ENCODE results near the gene TRIM24. TPM values are rescaled to one million over a fixed set of nuclear protein-coding genes. Genes with fewer than 3 reads are reported as not detected.

TRIM24 gene
- polyA plus RNA-seq, 1 of the 3 experiments (the other 2 are of a cell fraction): 5.3 TPM

- H3K79me2 ChIP-seq (ENCODE audit: insufficient read depth): no peaks in the 10 kb centered on the region
- H3K36me3 ChIP-seq (replicated peaks in 1 of 2; ENCODE audit: control insufficient read depth in 1 of 2, insufficient read depth in 2 of 2, low read length in 1 of 2): no peaks in the 10 kb centered on the region
- POLR2A ChIA-PET: no interaction called here
- no peaks in the 10 kb centered on the region for H4K20me1 ChIP-seq (ENCODE audit: insufficient read depth)
- no peaks in the 10 kb centered on the region for H3K9me3 ChIP-seq
- CTCF ChIA-PET: interaction anchor here (0.6 to 1.2 kb wide), 3 partner anchors 12 to 954 kb away, joined by 3 read pairs; no protein-coding TSS in a partner anchor
- DNase-seq: no peak
- no peaks in the 10 kb centered on the region for H3F3A ChIP-seq (replicated peaks; ENCODE audit: insufficient read depth)
- H3K27ac ChIP-seq (ENCODE audit: low read depth in 2 of 2, low read length in 1 of 2): no peak overlapping the region
- H3K4me3 ChIP-seq (ENCODE audit: low read depth in 2 of 2, low read length in 1 of 2): no peak overlapping the region
- H3K9me2 ChIP-seq: no peaks in the 10 kb centered on the region
- no peak overlapping the region for H3K4me2 ChIP-seq
- H2AFZ ChIP-seq (ENCODE audit: low read depth): no peak overlapping the region
- H3K27me3 ChIP-seq (ENCODE audit: insufficient read depth): no peaks in the 10 kb centered on the region
- TF ChIP-seq JUND (IDR thresholded peaks at IDR 0.05): no peak
- TF ChIP-seq MEF2A (IDR thresholded peaks at IDR 0.05; ENCODE audit: borderline replicate concordance, low read depth): no peak
- no peak for TF ChIP-seq YY1 (IDR thresholded peaks at IDR 0.05; ENCODE audit: low read depth)
- TF ChIP-seq SIN3A (IDR thresholded peaks at IDR 0.05; ENCODE audit: borderline replicate concordance, low read depth, low read length): no peak
- TF ChIP-seq PBX3 (IDR thresholded peaks at IDR 0.05): no peak
- TF ChIP-seq GATA2 (CRISPR knock-in tag; IDR thresholded peaks at IDR 0.05): no peak
- no peak for TF ChIP-seq ZBTB33 (IDR thresholded peaks at IDR 0.05; ENCODE audit: borderline replicate concordance, low read depth)
- TF ChIP-seq TCF12 (IDR thresholded peaks at IDR 0.05): no peak
- TF ChIP-seq USF1 (IDR thresholded peaks at IDR 0.05; ENCODE audit: borderline replicate concordance, low read depth): no peak
- no peak for TF ChIP-seq CTCF (IDR thresholded peaks at IDR 0.05)
- no peak for TF ChIP-seq MXI1 (IDR thresholded peaks at IDR 0.05; ENCODE audit: low read depth, low read length)
- TF ChIP-seq NRF1 (IDR thresholded peaks at IDR 0.05; ENCODE audit: low read depth, low read length): no peak
- no peak for TF ChIP-seq RFX5 (IDR thresholded peaks at IDR 0.05; ENCODE audit: low read length)
- no peak for TF ChIP-seq NFIC (IDR thresholded peaks at IDR 0.05; ENCODE audit: borderline replicate concordance)
- no peak for TF ChIP-seq TEAD4 (IDR thresholded peaks at IDR 0.05; ENCODE audit: borderline replicate concordance, insufficient read depth)
- TF ChIP-seq CHD2 (IDR thresholded peaks at IDR 0.05; ENCODE audit: low read length, partially characterized antibody): no peak
- no peak for TF ChIP-seq REST (IDR thresholded peaks at IDR 0.05; ENCODE audit: low read depth, low read length)
- 55% methylated on average over 12 of the region's 12 CpGs for WGBS (ENCODE audit: low lambda C conversion rate)
- no peak overlapping the region for H3K9ac ChIP-seq
- H3K4me1 ChIP-seq (ENCODE audit: control insufficient read depth in 1 of 2, insufficient read depth in 2 of 2, low read depth in 1 of 2, low read length in 1 of 2): no peaks in the 10 kb centered on the region; a peak in 1 of 4 replicates
These were observed 148.2 kb downstream of the TRIM24 start for GRCh38 chr7:138608275-138608674.

All from SK-N-SH (cell line).